Mammary epithelial cell (primary cell): Measurements from ENCODE around the gene RNF141.

Experiments used
- EZH2 ChIP-seq: IDR thresholded peaks from 2 replicates; pipeline ENCODE4 v1.6.1; 2012; ENCODE audit warnings: low read length, inconsistent platforms, borderline replicate concordance
- TF ChIP-seq, protein P1 (sequence below), 2 donors: IDR thresholded peaks in 1 of 2; conservative IDR thresholded peaks in 1 of 2; 2 replicates each; pipeline ENCODE4 v1.5.1; 2011 to 2012; ENCODE audit warnings: inconsistent platforms in 2 of 2, low read length in 2 of 2, mild to moderate bottlenecking in 2 of 2, control low read depth in 1 of 2, low read depth in 1 of 2; ENCODE audit not compliant: insufficient read depth in 1 of 2; ENCODE audit errors: extremely low read depth in 1 of 2

DNA sequence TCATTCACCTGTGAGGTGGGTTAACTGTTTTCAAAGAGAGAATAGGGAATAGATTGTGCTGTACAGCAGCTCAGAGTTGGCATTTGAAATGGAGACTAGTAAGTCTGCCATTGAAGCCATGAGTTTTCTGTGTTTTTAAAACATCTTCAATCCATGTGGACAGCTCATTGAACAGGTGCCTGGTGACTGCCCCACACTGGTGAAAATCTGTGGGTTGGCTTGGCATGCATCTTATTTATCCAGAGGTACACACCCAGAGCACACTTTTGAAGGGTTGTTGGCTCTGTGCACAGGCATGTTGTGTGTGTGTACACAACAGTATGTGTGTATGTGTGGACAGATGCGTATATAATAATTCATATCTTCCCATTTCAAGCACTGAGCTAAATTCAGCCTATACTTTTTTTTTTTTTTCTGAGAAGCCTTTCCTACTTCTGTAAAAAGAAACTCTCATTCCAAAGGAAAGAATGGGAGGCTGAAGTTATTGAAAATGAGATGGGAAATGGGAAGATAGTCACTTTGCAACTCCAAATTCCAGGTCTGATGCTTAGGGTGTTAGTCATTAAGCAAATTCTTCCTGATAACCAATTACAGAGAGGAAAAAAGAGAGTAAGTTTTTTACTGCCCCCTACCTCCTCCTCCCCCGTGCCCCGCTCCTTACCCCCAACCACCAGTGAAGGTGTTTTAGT is 34.5 kb upstream of the RNF141 start:
- no peak for TF ChIP-seq EZH2
- TF ChIP-seq, protein P1, sequence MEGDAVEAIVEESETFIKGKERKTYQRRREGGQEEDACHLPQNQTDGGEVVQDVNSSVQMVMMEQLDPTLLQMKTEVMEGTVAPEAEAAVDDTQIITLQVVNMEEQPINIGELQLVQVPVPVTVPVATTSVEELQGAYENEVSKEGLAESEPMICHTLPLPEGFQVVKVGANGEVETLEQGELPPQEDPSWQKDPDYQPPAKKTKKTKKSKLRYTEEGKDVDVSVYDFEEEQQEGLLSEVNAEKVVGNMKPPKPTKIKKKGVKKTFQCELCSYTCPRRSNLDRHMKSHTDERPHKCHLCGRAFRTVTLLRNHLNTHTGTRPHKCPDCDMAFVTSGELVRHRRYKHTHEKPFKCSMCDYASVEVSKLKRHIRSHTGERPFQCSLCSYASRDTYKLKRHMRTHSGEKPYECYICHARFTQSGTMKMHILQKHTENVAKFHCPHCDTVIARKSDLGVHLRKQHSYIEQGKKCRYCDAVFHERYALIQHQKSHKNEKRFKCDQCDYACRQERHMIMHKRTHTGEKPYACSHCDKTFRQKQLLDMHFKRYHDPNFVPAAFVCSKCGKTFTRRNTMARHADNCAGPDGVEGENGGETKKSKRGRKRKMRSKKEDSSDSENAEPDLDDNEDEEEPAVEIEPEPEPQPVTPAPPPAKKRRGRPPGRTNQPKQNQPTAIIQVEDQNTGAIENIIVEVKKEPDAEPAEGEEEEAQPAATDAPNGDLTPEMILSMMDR (conservative IDR thresholded peaks at IDR 0.05 in 1 of 2, IDR thresholded peaks at IDR 0.05 in 1 of 2; ENCODE audit: extremely low read depth in 1 of 2, insufficient read depth in 1 of 2, low read depth in 1 of 2, low read length in 2 of 2) = no peak
